ENCODE results near the gene TMEM222. TPM values are rescaled to one million over a fixed set of nuclear protein-coding genes. Genes with fewer than 3 reads are reported as not detected.
A peak's percentile ranks its signal among the peaks of the same experiment; 100 is the strongest.

The TMEM222 gene
- total and polyA plus RNA-seq, 2 donors: 12.8 to 58.4 TPM

- H3K27ac ChIP-seq (ENCODE audit: low read depth): no peak overlapping the region
- no peak for DNase-seq (ENCODE audit: extremely low spot score)
- WGBS: 52% methylated on average over 8 of the region's 8 CpGs
- no peak overlapping the region for H3K4me3 ChIP-seq (ENCODE audit: low read depth, low read length)
- H3K36me3 ChIP-seq (ENCODE audit: insufficient read depth): no peaks in the 10 kb centered on the region
- no peaks in the 10 kb centered on the region for H3K4me1 ChIP-seq (ENCODE audit: insufficient read depth)
Measured at GRCh38 chr1:27351541-27352107, 29.7 kb downstream of the TMEM222 start.

GRCh38 chr1:27353166-27353565, 31.2 kb downstream of the TMEM222 start:
- H3K27ac ChIP-seq (ENCODE audit: low read depth): no peak overlapping the region
- H3K4me1 ChIP-seq (ENCODE audit: insufficient read depth): no peaks in the 10 kb centered on the region
- DNase-seq (ENCODE audit: extremely low spot score): no peak
- 89% methylated on average over 13 of the region's 13 CpGs for WGBS
- H3K36me3 ChIP-seq (ENCODE audit: insufficient read depth): no peaks in the 10 kb centered on the region
- no peak overlapping the region for H3K4me3 ChIP-seq (ENCODE audit: low read depth, low read length)

GRCh38 chr1:27353629-27354028, 31.7 kb downstream of the TMEM222 start:
- no peaks in the 10 kb centered on the region for H3K36me3 ChIP-seq (ENCODE audit: insufficient read depth)
- no peak for DNase-seq (ENCODE audit: extremely low spot score)
- no peak overlapping the region for H3K4me3 ChIP-seq (ENCODE audit: low read depth, low read length)
- H3K27ac ChIP-seq (ENCODE audit: low read depth): no peak overlapping the region
- no peaks in the 10 kb centered on the region for H3K4me1 ChIP-seq (ENCODE audit: insufficient read depth)
- 89% methylated on average over 3 of the region's 3 CpGs for WGBS

GRCh38 chr1:27355683-27356082, 33.7 kb downstream of the TMEM222 start:
- 94% methylated on average over 5 of the region's 5 CpGs for WGBS
- no peaks in the 10 kb centered on the region for H3K4me1 ChIP-seq (ENCODE audit: insufficient read depth)
- H3K4me3 ChIP-seq (ENCODE audit: low read depth, low read length): no peak overlapping the region
- H3K27ac ChIP-seq (ENCODE audit: low read depth): no peak overlapping the region
- no peaks in the 10 kb centered on the region for H3K36me3 ChIP-seq (ENCODE audit: insufficient read depth)
- DNase-seq (ENCODE audit: extremely low spot score): no peak

- Histone ChIP-seq H3K4me3 (ENCODE audit: low read depth, low read length) (no peak overlapping the region), H3K36me3 (ENCODE audit: insufficient read depth) (no peaks in the 10 kb centered on the region), H3K4me1 (ENCODE audit: insufficient read depth) (no peaks in the 10 kb centered on the region), H3K27ac (ENCODE audit: low read depth) (no peak overlapping the region)
- no peak for DNase-seq (ENCODE audit: extremely low spot score)
- WGBS: 87% methylated on average over 13 of the region's 13 CpGs
Measured at GRCh38 chr1:27356277-27356618, 34.3 kb downstream of the TMEM222 start.

GRCh38 chr1:27356619-27357280, 34.8 kb downstream of the TMEM222 start:
- no peaks in the 10 kb centered on the region for H3K4me1 ChIP-seq (ENCODE audit: insufficient read depth)
- 76% methylated on average over 37 of the region's 37 CpGs for WGBS
- H3K4me3 ChIP-seq (ENCODE audit: low read depth, low read length): no peak overlapping the region
- no peak overlapping the region for H3K27ac ChIP-seq (ENCODE audit: low read depth)
- no peaks in the 10 kb centered on the region for H3K36me3 ChIP-seq (ENCODE audit: insufficient read depth)
- DNase-seq (ENCODE audit: extremely low spot score): no peak

GRCh38 chr1:27357281-27358037, 35.5 kb downstream of the TMEM222 start:
- peak overlapping the region; percentile 47 for H3K27ac ChIP-seq (ENCODE audit: low read depth)
- no peak overlapping the region for H3K4me3 ChIP-seq (ENCODE audit: low read depth, low read length)
- H3K4me1 ChIP-seq (ENCODE audit: insufficient read depth): no peaks in the 10 kb centered on the region
- DNase-seq (ENCODE audit: extremely low spot score): no peak
- 39% methylated on average over 40 of the region's 40 CpGs for WGBS
- H3K36me3 ChIP-seq (ENCODE audit: insufficient read depth): no peaks in the 10 kb centered on the region

GRCh38 chr1:27358038-27358927, 36.3 kb downstream of the TMEM222 start:
- WGBS: 97% methylated on average over 21 of the region's 21 CpGs
- H3K27ac ChIP-seq (ENCODE audit: low read depth): no peak overlapping the region
- DNase-seq (ENCODE audit: extremely low spot score): no peak
- H3K36me3 ChIP-seq (ENCODE audit: insufficient read depth): no peaks in the 10 kb centered on the region
- no peak overlapping the region for H3K4me3 ChIP-seq (ENCODE audit: low read depth, low read length)
- no peaks in the 10 kb centered on the region for H3K4me1 ChIP-seq (ENCODE audit: insufficient read depth)

GRCh38 chr1:27358928-27359313, 37.0 kb downstream of the TMEM222 start:
- Histone ChIP-seq H3K36me3 (ENCODE audit: insufficient read depth) (no peaks in the 10 kb centered on the region), H3K4me1 (ENCODE audit: insufficient read depth) (no peaks in the 10 kb centered on the region), H3K27ac (ENCODE audit: low read depth) (no peak overlapping the region), H3K4me3 (ENCODE audit: low read depth, low read length) (no peak overlapping the region)
- whole genome bisulfite sequencing: 99% methylated on average over 5 of the region's 5 CpGs
- no peak for DNase-seq (ENCODE audit: extremely low spot score)

GRCh38 chr1:27359822-27360158, 37.8 kb downstream of the TMEM222 start:
- Histone ChIP-seq H3K36me3 (ENCODE audit: insufficient read depth) (no peaks in the 10 kb centered on the region), H3K27ac (ENCODE audit: low read depth) (no peak overlapping the region), H3K4me1 (ENCODE audit: insufficient read depth) (no peaks in the 10 kb centered on the region), H3K4me3 (ENCODE audit: low read depth, low read length) (no peak overlapping the region)
- 74% methylated on average over 9 of the region's 9 CpGs for WGBS
- DNase-seq (ENCODE audit: extremely low spot score): no peak

GRCh38 chr1:27360159-27361043, 38.4 kb downstream of the TMEM222 start:
- no peak overlapping the region for H3K4me3 ChIP-seq (ENCODE audit: low read depth, low read length)
- 41% methylated on average over 71 of the region's 71 CpGs for WGBS

GRCh38 chr1:27361044-27361402, 39.1 kb downstream of the TMEM222 start:
- Histone ChIP-seq H3K4me1 (ENCODE audit: insufficient read depth) (no peaks in the 10 kb centered on the region), H3K27ac (ENCODE audit: low read depth) (no peak overlapping the region), H3K4me3 (ENCODE audit: low read depth, low read length) (no peak overlapping the region), H3K36me3 (ENCODE audit: insufficient read depth) (no peaks in the 10 kb centered on the region)
- no peak for DNase-seq (ENCODE audit: extremely low spot score)
- 81% methylated on average over 21 of the region's 21 CpGs for WGBS

More at GRCh38 chr1:27360159-27361043, 38.4 kb downstream of the TMEM222 start:
- no peaks in the 10 kb centered on the region for H3K4me1 ChIP-seq (ENCODE audit: insufficient read depth)
- H3K36me3 ChIP-seq (ENCODE audit: insufficient read depth): no peaks in the 10 kb centered on the region
- H3K27ac ChIP-seq (ENCODE audit: low read depth): no peak overlapping the region
- DNase-seq (ENCODE audit: extremely low spot score): no peak

- WGBS: 96% methylated on average over 8 of the region's 8 CpGs
- no peaks in the 10 kb centered on the region for H3K36me3 ChIP-seq (ENCODE audit: insufficient read depth)
Measured at GRCh38 chr1:27361553-27361952, 39.6 kb downstream of the TMEM222 start.

More at GRCh38 chr1:27361553-27361952, 39.6 kb downstream of the TMEM222 start:
- Histone ChIP-seq H3K4me1 (ENCODE audit: insufficient read depth) (no peaks in the 10 kb centered on the region), H3K27ac (ENCODE audit: low read depth) (no peak overlapping the region), H3K4me3 (ENCODE audit: low read depth, low read length) (no peak overlapping the region)
- no peak for DNase-seq (ENCODE audit: extremely low spot score)

Measured in urinary bladder (tissue), 4 donors.